Activated naive CD8-positive, alpha-beta T cell treated with anti-CD3 and anti-CD28 coated beads, Interleukin-2, amount 50 U/mL, for 16 hours (primary cell): Measurements from ENCODE around the gene ZNF628.
"Not testable (repeated sequence)": the region's sequence is repeated elsewhere in the genome, so short reads cannot be mapped to it uniquely, and the experiment has no call there.

Experiments
- DNase-seq: peaks from one replicate; pipeline ENCODE4 v3.0.0-alpha.2; 2020; ENCODE audit warnings: low read depth, low spot score

ZNF628 gene

DNA sequence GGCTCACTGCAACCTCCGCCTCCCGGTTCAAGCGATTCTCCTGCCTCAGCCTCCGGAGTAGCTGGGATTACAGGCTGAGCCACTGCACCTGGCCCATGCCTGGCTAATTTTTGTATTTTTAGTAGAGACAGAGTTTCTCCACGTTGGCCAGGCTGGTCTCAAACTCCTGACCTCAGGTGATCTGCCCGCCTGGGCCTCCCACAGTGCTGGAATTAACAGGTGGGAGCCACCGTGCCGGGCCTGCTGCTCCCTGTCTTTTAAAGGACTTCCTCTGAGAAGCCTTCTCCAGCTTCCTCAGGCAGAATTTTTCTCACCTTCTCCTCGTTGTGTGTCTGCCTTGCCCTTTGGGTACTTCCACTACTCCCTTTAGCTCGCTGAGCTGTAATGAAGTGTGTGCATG, 20.4 kb downstream of the ZNF628 start:
- DNase-seq, result not testable (repeated sequence)

GRCh38 chr19:55497763-55498162, 21.3 kb downstream of the ZNF628 start:
- DNase-seq, result no peak

GRCh38 chr19:55498246-55498840, 21.9 kb downstream of the ZNF628 start:
- no peak for DNase-seq

DNA sequence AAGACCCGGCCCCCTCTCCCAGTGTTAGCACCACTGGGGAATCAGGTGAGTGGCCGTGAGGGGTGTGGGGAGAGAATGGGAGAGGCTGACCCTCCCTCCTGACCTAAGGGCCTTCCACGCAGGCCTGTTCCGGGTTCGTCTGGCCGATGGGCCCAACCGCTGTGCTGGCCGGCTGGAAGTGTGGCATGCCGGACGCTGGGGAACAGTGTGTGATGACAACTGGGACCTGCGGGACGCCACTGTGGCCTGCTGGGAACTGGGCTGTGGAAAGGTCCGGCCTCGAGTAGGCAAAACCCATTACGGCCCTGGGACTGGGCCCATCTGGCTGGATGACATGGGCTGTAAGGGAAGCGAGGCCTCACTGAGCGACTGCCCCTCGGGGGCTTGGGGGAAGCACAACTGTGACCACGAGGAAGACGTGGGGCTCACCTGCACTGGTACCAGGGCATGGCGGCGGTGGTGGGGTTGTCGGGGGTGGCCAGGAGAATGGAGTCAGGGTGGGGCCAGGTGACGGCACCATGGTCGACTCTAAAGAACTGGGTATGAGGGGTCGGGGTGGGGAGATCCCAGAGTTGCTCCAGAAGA, 24.0 kb downstream of the ZNF628 start:
- no peak for DNase-seq

DNA sequence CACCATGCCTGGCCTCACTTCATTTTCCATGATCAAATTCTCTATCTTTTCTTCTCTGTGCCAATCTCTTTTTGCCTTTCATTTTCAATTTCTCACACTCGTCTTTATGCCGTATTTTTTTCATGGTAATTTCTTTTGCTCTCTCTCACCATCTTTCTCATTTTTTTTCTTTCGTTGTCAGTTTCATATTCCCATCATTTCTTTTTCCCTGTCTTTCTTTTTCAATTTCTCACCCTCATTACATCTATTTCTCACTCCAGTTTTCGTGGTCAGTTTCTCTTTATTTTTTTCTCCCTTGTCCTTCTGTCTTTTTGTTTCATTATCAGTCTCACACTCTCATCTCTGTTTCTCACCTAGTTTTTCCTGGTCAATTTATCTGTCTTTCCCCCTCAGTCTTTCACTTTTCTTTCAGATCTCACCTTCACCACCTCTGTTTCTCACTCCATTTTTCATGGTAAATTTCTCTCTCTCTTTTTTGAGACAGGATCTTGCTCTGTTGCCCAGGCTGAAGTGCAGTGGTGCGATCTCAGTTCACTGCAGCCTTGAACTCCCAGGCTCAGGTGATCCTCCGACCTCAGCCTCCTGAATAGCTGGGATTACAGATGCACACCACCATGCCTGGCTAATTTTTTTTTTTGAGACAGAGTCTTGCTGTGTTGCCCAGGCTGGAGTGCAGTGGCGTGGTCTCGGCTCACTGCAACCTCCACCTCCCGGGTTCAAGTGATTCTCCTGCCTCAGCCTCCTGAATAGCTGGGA, 26.0 kb downstream of the ZNF628 start:
- DNase-seq, result no peak

DNA sequence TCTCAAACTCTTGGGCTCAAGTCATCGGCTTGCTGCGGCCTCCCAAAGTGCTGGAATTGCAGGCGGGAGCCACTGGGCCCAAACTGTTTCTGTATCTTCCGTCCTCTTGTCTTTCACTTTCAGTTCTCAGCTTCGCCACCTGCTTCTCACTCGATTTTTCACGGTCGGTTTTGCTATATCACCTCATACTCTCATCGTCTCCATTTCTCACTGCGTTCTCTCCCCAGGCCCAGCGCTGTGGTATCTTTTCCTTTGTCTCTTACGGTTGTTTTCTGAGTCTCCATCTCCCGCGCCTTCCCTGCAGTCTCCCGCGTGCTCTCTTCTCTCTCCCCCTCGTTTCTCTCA, 26.7 kb downstream of the ZNF628 start:
- DNase-seq, result no peak

GRCh38 chr19:55503502-55504251, 27.3 kb downstream of the ZNF628 start:
- DNase-seq, result peak; percentile 86

GRCh38 chr19:55504252-55504603, 27.8 kb downstream of the ZNF628 start:
- DNase-seq, result no peak

DNA sequence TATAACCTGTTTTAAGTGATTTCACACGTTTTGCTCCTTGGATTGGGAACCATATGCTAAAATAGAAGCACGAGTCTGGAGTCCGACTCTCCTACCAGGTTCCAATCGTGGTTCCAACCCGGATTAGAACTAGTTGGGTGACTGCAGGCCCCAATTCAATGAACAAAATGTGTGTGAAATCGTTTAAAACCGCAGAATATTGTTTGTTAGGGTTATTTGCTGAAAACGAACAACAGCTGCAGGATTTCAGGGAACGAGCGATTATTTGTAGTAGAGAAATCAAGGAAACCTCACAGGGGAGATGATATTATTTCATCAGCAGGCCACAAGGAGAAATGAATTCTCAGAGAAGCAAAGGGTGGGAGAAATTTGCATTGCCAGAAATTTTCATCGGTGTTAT, 28.6 kb downstream of the ZNF628 start:
- no peak for DNase-seq

GRCh38 chr19:55508120-55508519, 31.7 kb downstream of the ZNF628 start:
- DNase-seq, result no peak

DNA sequence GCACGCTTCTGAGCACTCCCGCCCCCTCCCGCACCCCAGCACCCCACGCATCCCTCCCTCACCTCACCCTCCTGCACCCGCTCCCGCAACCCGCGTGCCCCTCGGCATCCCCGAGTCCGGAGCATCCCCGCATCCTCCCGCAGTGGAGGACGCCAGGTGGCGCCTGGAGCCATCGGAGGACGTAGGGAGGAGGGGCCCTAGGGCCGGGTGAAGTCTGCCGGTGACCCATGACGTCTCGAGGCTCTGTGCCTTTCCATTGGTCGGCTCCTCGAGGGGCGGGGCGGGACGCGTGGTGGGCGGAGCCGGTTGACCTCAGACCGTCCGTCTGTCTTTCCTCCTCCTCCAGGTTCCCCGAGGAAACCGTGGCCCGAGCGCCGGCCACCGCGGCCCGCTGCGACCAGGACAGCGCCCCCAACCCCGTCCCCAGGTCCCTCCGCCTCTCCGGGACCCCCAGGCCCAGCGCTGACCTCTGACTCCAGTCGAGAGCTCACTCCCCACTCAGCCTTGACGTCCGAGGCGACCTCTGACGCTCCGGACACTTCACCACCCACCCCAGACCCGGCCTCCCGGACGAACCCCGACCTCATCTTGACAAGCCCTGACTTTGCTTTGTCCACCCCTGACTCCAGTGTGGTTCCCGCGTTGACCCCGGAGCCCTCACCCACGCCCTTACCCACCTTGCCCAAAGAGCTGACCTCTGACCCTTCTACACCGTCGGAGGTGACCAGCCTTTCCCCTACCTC, 40.6 kb downstream of the ZNF628 start:
- peak; percentile 80 for DNase-seq

- no peak for DNase-seq
Measured at GRCh38 chr19:55519451-55520311, 43.3 kb downstream of the ZNF628 start.

GRCh38 chr19:55520691-55521292, 44.4 kb downstream of the ZNF628 start:
- DNase-seq, result no peak

DNA sequence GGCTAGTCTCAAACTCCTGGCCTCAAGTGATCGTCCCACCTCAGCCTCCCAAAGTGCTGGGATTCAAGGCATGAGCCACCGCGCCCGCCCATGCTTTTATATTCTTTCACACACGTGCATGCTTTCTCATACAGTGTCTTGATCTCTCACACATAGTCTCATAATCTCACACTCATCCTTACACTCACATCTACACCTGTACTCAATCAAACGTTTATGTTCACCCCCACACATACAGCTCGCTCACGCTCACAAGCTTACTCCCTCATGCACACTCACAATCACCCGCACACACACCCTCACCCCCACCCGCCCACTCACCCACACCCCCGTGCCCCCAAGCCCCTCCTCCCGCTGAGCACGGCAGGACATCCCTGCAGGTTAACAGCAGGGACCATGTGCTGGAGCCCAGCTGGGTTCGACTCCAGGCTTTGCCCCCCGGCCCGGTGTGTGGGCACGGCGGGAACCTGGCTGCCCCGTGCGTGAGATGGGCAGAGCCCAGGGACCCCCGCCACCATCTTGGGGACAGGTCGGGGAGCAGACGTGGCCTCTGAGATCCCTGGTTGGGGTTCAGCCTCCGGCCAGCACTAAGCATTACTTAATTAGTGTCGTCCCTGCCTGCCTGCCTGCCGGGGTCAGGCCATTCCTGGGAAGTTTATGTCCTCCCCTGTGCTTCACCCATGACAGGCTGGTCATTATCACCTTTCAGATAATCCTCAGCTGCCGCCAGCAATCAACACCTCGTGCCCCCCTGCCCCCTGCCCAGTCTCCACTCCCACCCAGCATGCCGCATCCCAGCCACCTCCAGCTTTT, 49.1 kb downstream of the ZNF628 start:
- no peak for DNase-seq

- DNase-seq, result no peak
Measured at GRCh38 chr19:55526216-55527196, 50.1 kb downstream of the ZNF628 start.

GRCh38 chr19:55527197-55528029, 51.0 kb downstream of the ZNF628 start:
- DNase-seq, result no peak

- DNase-seq, result no peak
Measured at GRCh38 chr19:55528030-55528803, 51.8 kb downstream of the ZNF628 start.
